LHCN-M2 (cell line): ENCODE results near the gene LSR. TPM values are rescaled to one million over a fixed set of nuclear protein-coding genes. Genes with fewer than 3 reads are reported as not detected.
"Not testable (repeated sequence)": the region's sequence is repeated elsewhere in the genome, so short reads cannot be mapped to it uniquely, and the experiment has no call there.

Source experiments
- DNase-seq: peaks from one replicate; pipeline ENCODE4 v3.0.0-alpha.2; 2012; ENCODE audit warnings: low read depth
- total RNA-seq: library from RNA; depleted of rRNA; stranded (reverse); fragments of >200 nt; gene quantifications from 2 replicates; pipeline ENCODE4 v1.2.3, GENCODE V29; 2014

LSR gene
- total RNA-seq, 1 experiment from 2014 or later, result 2.6 TPM

- not testable (repeated sequence) for DNase-seq
Measured at GRCh38 chr19:35285465-35285864, 36.7 kb downstream of the LSR start.

GRCh38 chr19:35286101-35286500 is 37.3 kb downstream of the LSR start:
- not testable (repeated sequence) for DNase-seq

DNA sequence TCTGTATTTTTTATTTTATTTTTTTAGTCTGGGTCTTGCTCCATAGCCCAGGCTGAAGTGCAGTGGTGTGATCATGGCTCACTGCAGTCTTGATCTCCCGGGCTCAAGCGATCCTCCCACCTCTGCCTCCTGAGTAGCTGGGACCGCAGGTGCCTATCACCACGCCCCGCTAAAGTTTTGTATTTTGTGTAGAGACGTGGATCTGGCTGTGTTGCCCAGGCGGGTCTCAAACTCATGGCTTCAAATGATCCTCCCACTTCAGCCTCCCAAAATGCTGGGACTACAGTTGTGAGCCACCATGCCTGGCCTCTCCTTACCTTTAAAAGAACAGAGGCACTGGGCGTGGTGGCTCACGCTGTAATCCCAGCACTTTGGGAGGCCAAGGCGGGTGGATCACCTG is 38.9 kb downstream of the LSR start:
- DNase-seq, result no peak

DNA sequence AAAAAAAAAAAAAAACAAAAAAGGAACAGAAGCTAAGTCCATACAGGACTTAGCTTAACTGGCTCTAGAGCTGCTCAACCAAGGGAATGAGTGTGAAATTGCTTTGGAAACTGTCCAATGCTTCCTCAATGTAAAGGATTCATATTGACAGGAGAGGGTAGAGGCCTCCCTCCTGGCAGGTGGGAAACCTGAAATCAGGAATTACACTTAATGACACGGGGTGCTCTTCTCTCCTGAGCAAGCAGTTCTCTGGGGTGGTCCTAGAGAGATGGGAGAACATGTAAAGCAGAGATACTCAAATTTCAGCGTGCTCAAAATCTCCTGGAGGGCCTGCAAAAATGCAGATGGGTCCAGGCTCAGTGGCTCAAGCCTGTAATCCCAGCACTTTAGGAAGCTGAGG is 39.5 kb downstream of the LSR start:
- DNase-seq, result no peak

GRCh38 chr19:35288906-35289305 is 40.1 kb downstream of the LSR start:
- no peak for DNase-seq

GRCh38 chr19:35290381-35291127 is 41.8 kb downstream of the LSR start:
- no peak for DNase-seq

DNA sequence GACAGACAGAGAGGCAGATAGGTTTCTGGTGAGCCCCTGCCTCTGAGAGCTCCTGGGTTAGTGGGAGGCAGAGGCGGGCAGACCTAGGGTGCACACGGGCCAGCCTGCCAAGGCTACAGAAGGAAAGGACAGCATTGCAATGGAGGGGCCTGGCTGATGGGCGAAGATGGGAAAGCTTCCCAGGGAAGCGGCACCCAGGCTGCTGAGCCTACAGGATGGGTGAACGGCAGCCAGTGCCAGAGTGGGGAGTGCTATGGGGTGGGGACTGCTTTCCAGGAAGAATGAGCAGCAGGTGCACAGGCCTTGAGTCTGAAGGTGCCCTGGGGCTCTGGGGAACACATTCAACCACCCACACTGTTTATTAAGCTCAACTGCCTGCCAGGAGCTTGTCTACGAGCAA is 42.5 kb downstream of the LSR start:
- no peak for DNase-seq

- no peak for DNase-seq
Measured at GRCh38 chr19:35291916-35292315, 43.1 kb downstream of the LSR start, which contains the start of gene MAG. TSS of gene MAG (plus strand) at chr19:35292161. CDS start at chr19:35295409, 3,248 bp downstream.

DNA sequence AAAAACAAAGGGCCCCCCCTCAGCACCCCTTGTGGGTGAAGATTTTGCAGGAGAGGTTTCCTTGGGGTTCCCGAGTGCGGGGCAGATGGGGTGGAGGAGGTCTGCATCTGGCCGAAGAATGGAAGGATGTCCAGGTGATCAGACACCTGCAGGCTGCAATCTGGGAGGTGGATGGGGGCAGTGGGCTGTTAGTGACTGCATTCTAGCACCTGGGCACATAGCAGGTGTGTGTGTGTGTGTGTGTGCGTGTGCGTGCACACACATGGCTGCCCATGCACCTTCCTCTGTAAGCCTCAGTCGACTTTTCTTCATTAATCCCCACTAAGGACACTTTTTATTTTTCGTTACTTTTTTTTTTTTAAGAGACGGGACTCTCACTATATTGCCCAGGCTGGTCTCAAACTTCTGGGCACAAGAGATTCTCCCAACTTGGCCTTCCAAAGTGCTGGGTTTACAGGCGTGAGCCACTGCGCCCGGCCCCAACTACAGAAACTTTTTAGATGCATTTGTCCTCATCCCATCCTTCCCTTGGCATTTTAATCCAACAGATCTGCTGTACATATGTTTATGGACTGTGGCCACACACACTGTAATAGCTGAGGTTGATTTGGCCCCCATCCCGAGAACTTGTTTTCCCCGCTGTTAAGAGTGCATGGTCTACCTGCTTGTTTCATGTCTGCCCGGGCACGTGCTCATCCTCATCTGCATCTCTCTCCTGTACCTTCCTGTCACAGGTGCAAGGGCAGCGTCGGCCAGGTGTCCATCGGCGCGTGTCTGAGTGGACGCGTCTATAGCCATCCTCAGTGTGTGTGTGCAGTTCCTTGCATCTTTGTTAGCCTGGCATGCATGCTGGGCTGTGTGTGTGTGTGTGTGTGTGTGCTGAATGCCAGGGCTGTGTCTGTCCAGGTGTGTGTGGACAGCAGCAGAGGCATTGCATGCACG is 43.9 kb downstream of the LSR start:
- DNase-seq, result no peak

- no peak for DNase-seq
Measured at GRCh38 chr19:35293363-35293739, 44.5 kb downstream of the LSR start.

- DNase-seq, result no peak
Measured at GRCh38 chr19:35293808-35294207, 45.0 kb downstream of the LSR start.

GRCh38 chr19:35294328-35294727 is 45.5 kb downstream of the LSR start:
- no peak for DNase-seq

GRCh38 chr19:35294859-35295791 is 46.3 kb downstream of the LSR start:
- no peak for DNase-seq

GRCh38 chr19:35295792-35296462 is 47.1 kb downstream of the LSR start:
- DNase-seq, result no peak

GRCh38 chr19:35296644-35297514 is 48.1 kb downstream of the LSR start:
- no peak for DNase-seq

- no peak for DNase-seq
Measured at GRCh38 chr19:35297515-35297848, 48.7 kb downstream of the LSR start.

DNA sequence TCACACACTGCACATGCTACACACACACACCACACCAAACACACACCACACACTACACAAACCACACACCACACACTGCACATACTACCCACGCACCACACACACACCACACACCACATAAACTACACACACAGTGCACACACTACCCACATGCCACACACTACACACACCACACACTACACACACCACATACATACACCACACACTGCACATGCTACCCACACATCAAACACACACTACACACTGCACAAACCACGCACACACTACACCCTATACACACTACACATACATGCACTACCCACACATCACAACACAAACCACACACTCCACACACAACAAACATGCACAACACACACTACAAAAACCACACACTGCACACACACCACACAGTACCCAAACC is 49.1 kb downstream of the LSR start:
- no peak for DNase-seq

DNA sequence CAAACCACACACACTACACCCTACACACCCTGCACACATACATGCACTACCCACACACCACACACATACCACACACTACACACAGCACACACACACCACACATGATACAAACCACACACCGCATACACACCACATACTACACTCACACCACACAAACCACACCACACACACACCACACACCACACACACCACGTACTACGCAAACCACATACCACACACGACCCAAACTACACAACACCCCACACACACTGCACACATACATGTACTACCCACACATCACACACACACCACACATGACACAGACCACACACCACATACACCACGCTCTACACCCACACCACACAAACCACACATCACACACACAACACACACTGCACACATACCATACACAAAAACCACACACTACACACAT is 49.8 kb downstream of the LSR start:
- DNase-seq, result no peak

GRCh38 chr19:35299523-35300338 is 50.9 kb downstream of the LSR start:
- no peak for DNase-seq
